Bronchial epithelial cell (primary cell): ENCODE measurements around the gene CLIC3. TPM values are rescaled to one million over a fixed set of nuclear protein-coding genes. Genes with fewer than 3 reads are reported as not detected.

Source experiments
- DNase-seq: peaks from one replicate; pipeline ENCODE4 v3.0.0-alpha.2; 2010; ENCODE audit warnings: low read depth
- FAIRE-seq: peaks from 2 replicates; lab custom pipeline; 2011; peaks lifted over from hg19 to GRCh38; lab: Jason Lieb, UNC
- H3K27me3 ChIP-seq: 2 replicates; pipeline ENCODE4 v1.5.1; 2011; ENCODE audit warnings: low read length; ENCODE audit not compliant: control insufficient read depth, insufficient read depth
- H3K36me3 ChIP-seq: 2 replicates; pipeline ENCODE4 v1.5.1; 2011; ENCODE audit warnings: low read length; ENCODE audit not compliant: control insufficient read depth, insufficient read depth
- H3K4me3 ChIP-seq: 2 replicates; pipeline ENCODE4 v1.5.1; 2011; ENCODE audit warnings: mild to moderate bottlenecking, low read depth, low read length, control low read depth
- CTCF ChIP-seq: IDR thresholded peaks from 2 replicates; pipeline ENCODE4 v1.5.1; 2011; ENCODE audit warnings: mild to moderate bottlenecking, moderate library complexity, low read length, control low read depth, inconsistent platforms; ENCODE audit not compliant: insufficient read depth, severe bottlenecking
- total RNA-seq: library from RNA; depleted of rRNA; stranded (reverse); fragments of >200 nt; gene quantifications from 2 replicates; pipeline ENCODE4 v1.2.1, GENCODE V29; 2014

The CLIC3 gene
- total RNA-seq, 1 donor from 2014 or later: 2.1 TPM

- no peak overlapping the region for H3K4me3 ChIP-seq
- H3K36me3 ChIP-seq: no peaks in the 10 kb centered on the region
- no peak for DNase-seq
- FAIRE-seq: no peak
- H3K27me3 ChIP-seq: no peaks in the 10 kb centered on the region
- no peak for TF ChIP-seq CTCF
Observed at GRCh38 chr9:137030006-137030405, 33.6 kb upstream of the CLIC3 start.

GRCh38 chr9:137029058-137029936 is 32.9 kb upstream of the CLIC3 start:
- Histone ChIP-seq H3K27me3 (no peaks in the 10 kb centered on the region), H3K4me3 (peak overlapping the region; percentile 40), H3K36me3 (no peaks in the 10 kb centered on the region)
- no peak for FAIRE-seq
- DNase-seq: peak; percentile 23
- TF ChIP-seq CTCF: peak; percentile 94

- Histone ChIP-seq H3K27me3 (no peaks in the 10 kb centered on the region), H3K36me3 (no peaks in the 10 kb centered on the region), H3K4me3 (peak overlapping the region; percentile 41)
- TF ChIP-seq CTCF: peak; percentile 67
- DNase-seq (peak; percentile 12), FAIRE-seq (no peak)
Observed at GRCh38 chr9:137028263-137029057, 32.1 kb upstream of the CLIC3 start.

- DNase-seq (no peak), FAIRE-seq (no peak)
- H3K4me3 ChIP-seq: peak within 1 kb of the TSS; percentile 41
- no peaks in the 10 kb centered on the region for H3K36me3 ChIP-seq
- no peaks in the 10 kb centered on the region for H3K27me3 ChIP-seq
- no peak for TF ChIP-seq CTCF
Observed at GRCh38 chr9:137027369-137028262, 31.2 kb upstream of the CLIC3 start, which contains the start of gene ABCA2. ABCA2 (minus strand) TSS chr9:137028237; CDS start chr9:137028140, 97 bp downstream.

- Histone ChIP-seq H3K4me3 (no peak overlapping the region), H3K36me3 (no peaks in the 10 kb centered on the region), H3K27me3 (no peaks in the 10 kb centered on the region)
- TF ChIP-seq CTCF: no peak
- FAIRE-seq (no peak), DNase-seq (no peak)
Observed at GRCh38 chr9:137026828-137027227, 30.5 kb upstream of the CLIC3 start.
